H9 (cell line): Measurements from ENCODE around the gene DLL4. TPM values are rescaled to one million over a fixed set of nuclear protein-coding genes. Genes with fewer than 3 reads are reported as not detected.
A peak's percentile ranks its signal among the peaks of the same experiment; 100 is the strongest.
"Not testable (repeated sequence)": the region's sequence is repeated elsewhere in the genome, so short reads cannot be mapped to it uniquely, and the experiment has no call there.

ENCODE experiments used
- DNase-seq: peaks from one replicate; pipeline ENCODE4 v3.0.0-alpha.2; 2017
- H2AFZ ChIP-seq: one replicate; pipeline ENCODE4 v1.6.1; 2013; ENCODE audit warnings: mild to moderate bottlenecking, low read length, control low read depth, moderate library complexity
- H2AK5ac ChIP-seq: 2 replicates; pipeline ENCODE4 v1.6.1; 2013; ENCODE audit warnings: low read length, control low read depth, mixed read lengths; ENCODE audit not compliant: insufficient read length
- H2BK120ac ChIP-seq: one replicate; pipeline ENCODE4 v1.6.1; 2013; ENCODE audit warnings: low read depth, mild to moderate bottlenecking, low read length, control low read depth, inconsistent platforms; ENCODE audit not compliant: poor library complexity, severe bottlenecking
- H2BK12ac ChIP-seq: 2 replicates; pipeline ENCODE4 v1.6.1; 2013; ENCODE audit warnings: low read length, control low read depth, mixed read lengths, low read depth; ENCODE audit not compliant: insufficient read length
- H2BK15ac ChIP-seq: 2 replicates; pipeline ENCODE4 v1.6.1; 2013; ENCODE audit warnings: low read depth, low read length, control low read depth
- H2BK20ac ChIP-seq: one replicate; pipeline ENCODE4 v1.6.1; 2013; ENCODE audit warnings: low read depth, mild to moderate bottlenecking, low read length, control low read depth, inconsistent platforms; ENCODE audit not compliant: poor library complexity, severe bottlenecking
- H2BK5ac ChIP-seq: 2 replicates; pipeline ENCODE4 v1.6.1; 2013; ENCODE audit warnings: low read length, control low read depth, mixed read lengths; ENCODE audit not compliant: insufficient read length
- H3K14ac ChIP-seq: 2 replicates; pipeline ENCODE4 v1.6.1; 2013; ENCODE audit warnings: low read length, control low read depth; ENCODE audit not compliant: insufficient read depth
- H3K18ac ChIP-seq: 2 replicates; pipeline ENCODE4 v1.6.1; 2013; ENCODE audit warnings: low read depth, mild to moderate bottlenecking, mixed read lengths, low read length, control low read depth; ENCODE audit not compliant: insufficient read length
- H3K23ac ChIP-seq: 2 replicates; pipeline ENCODE4 v1.6.1; 2013; ENCODE audit warnings: low read length, control low read depth, mixed read lengths, low read depth; ENCODE audit not compliant: insufficient read length
- H3K23me2 ChIP-seq: 2 replicates; pipeline ENCODE4 v1.6.1; 2013; ENCODE audit warnings: low read depth, mild to moderate bottlenecking, mixed read lengths, low read length, control low read depth; ENCODE audit not compliant: insufficient read length, poor library complexity, severe bottlenecking
- H3K27ac ChIP-seq: 2 replicates; pipeline ENCODE4 v1.5.1; 2013; ENCODE audit warnings: low read length, control low read depth, mixed read lengths, low read depth; ENCODE audit not compliant: insufficient read length
- H3K27me3 ChIP-seq: 2 replicates; pipeline ENCODE4 v1.6.1; 2013; ENCODE audit warnings: low read length, control low read depth, inconsistent platforms; ENCODE audit not compliant: insufficient read depth
- H3K4ac ChIP-seq: 2 replicates; pipeline ENCODE4 v1.6.1; 2013; ENCODE audit warnings: low read depth, mild to moderate bottlenecking, control low read depth, inconsistent platforms, low read length, moderate library complexity
- H3K4me1 ChIP-seq: 2 replicates; pipeline ENCODE4 v1.6.1; 2013; ENCODE audit warnings: low read length, control low read depth, inconsistent platforms; ENCODE audit not compliant: insufficient read depth
- H3K4me2 ChIP-seq: 2 replicates; pipeline ENCODE4 v1.6.1; 2013; ENCODE audit warnings: low read length, control low read depth, mixed read lengths; ENCODE audit not compliant: insufficient read length, insufficient read depth
- H3K56ac ChIP-seq: 2 replicates; pipeline ENCODE4 v1.6.1; 2013; ENCODE audit warnings: low read depth, mild to moderate bottlenecking, mixed read lengths, low read length, control low read depth; ENCODE audit not compliant: insufficient read length
- H3K79me1 ChIP-seq: 2 replicates; pipeline ENCODE4 v1.6.1; 2013; ENCODE audit warnings: low read depth, mild to moderate bottlenecking, moderate library complexity, low read length, control low read depth, inconsistent platforms; ENCODE audit not compliant: insufficient read depth, poor library complexity, severe bottlenecking
- H3K79me2 ChIP-seq: 2 replicates; pipeline ENCODE4 v1.6.1; 2013; ENCODE audit warnings: low read length, control low read depth, inconsistent platforms; ENCODE audit not compliant: insufficient read depth
- H3K9ac ChIP-seq: 2 replicates; pipeline ENCODE4 v1.6.1; 2013; ENCODE audit warnings: low read length, control low read depth, mixed read lengths; ENCODE audit not compliant: insufficient read length; ENCODE audit errors: extremely low read depth
- H3K9me3 ChIP-seq: one replicate; pipeline ENCODE4 v1.6.1; 2013; ENCODE audit warnings: low read depth, low read length, inconsistent platforms; ENCODE audit not compliant: control insufficient read depth
- H3T11ph ChIP-seq: one replicate; pipeline ENCODE4 v1.6.1; 2013; ENCODE audit warnings: mild to moderate bottlenecking, low read length, control low read depth, inconsistent platforms
- H4K20me1 ChIP-seq: one replicate; pipeline ENCODE4 v1.6.1; 2013; ENCODE audit not compliant: control insufficient read depth, insufficient read length, insufficient read depth
- H4K5ac ChIP-seq: 2 replicates; pipeline ENCODE4 v1.6.1; 2013; ENCODE audit warnings: low read depth, mild to moderate bottlenecking, mixed read lengths, low read length, control low read depth; ENCODE audit not compliant: insufficient read length
- H4K8ac ChIP-seq: replicated peaks from 2 replicates; pipeline ENCODE4 v1.6.1; 2013; ENCODE audit warnings: low read length, control low read depth, mixed read lengths, low read depth; ENCODE audit not compliant: insufficient read length
- H4K91ac ChIP-seq: 2 replicates; pipeline ENCODE4 v1.6.1; 2013; ENCODE audit warnings: low read depth, mild to moderate bottlenecking, moderate library complexity, mixed read lengths, low read length, control low read depth; ENCODE audit not compliant: insufficient read length
- H3K27ac Mint-ChIP-seq, 3 experiments: 2 replicates in 2 of 3; 3 replicates in 1 of 3; pipeline ENCODE4 v1.8.0; 2020 to 2021; ENCODE audit warnings: mixed read lengths in 3 of 3, mild to moderate bottlenecking in 1 of 3, moderate library complexity in 1 of 3
- H3K27me3 Mint-ChIP-seq: 2 replicates; pipeline ENCODE4 v1.8.0; 2021; ENCODE audit warnings: low read depth, mild to moderate bottlenecking, moderate library complexity, mixed read lengths
- H3K36me3 Mint-ChIP-seq, 3 experiments: 2 replicates in 2 of 3; 3 replicates in 1 of 3; pipeline ENCODE4 v1.8.0; 2020 to 2021; ENCODE audit warnings: low read depth in 3 of 3, mixed read lengths in 3 of 3; ENCODE audit not compliant: insufficient read depth in 1 of 3
- H3K4me1 Mint-ChIP-seq, 2 experiments: 2 replicates each; pipeline ENCODE4 v1.8.0; 2020; ENCODE audit warnings: mixed read lengths in 2 of 2
- H3K4me3 Mint-ChIP-seq, 2 experiments: 2 replicates in 1 of 2; 3 replicates in 1 of 2; pipeline ENCODE4 v1.8.0; 2020 to 2021; ENCODE audit warnings: mild to moderate bottlenecking in 2 of 2, mixed read lengths in 2 of 2, moderate library complexity in 1 of 2
- H3K9me3 Mint-ChIP-seq, 2 experiments: 2 replicates in 1 of 2; 3 replicates in 1 of 2; pipeline ENCODE4 v1.8.0; 2020; ENCODE audit warnings: mild to moderate bottlenecking in 2 of 2, mixed read lengths in 2 of 2, moderate library complexity in 1 of 2
- WGBS: extraction: QIAGEN DNeasy Blood & Tissue Kit; methylation state at CpG from one replicate; pipeline ENCODE4 v1.1.7; 2013; ENCODE audit warnings: missing lambda C conversion rate, low lambda C conversion rate, mixed read lengths; ENCODE audit not compliant: insufficient read length; ENCODE audit errors: extremely low coverage; 5-methylcytosine and 5-hydroxymethylcytosine counted together
- total RNA-seq: library from RNA; stranded (reverse); gene quantifications from 2 replicates; pipeline ENCODE4 v1.2.1, GENCODE V29; 2021
- TF ChIP-seq, protein P1 (sequence below): fragments of 200-600 bp; sonication (generic); conservative IDR thresholded peaks from 3 replicates; pipeline ENCODE4 v1.8.0; 2021; ENCODE audit warnings: antibody characterized with exemption, mild to moderate bottlenecking

DLL4 gene
- total RNA-seq, 1 experiment from 2014 or later = 0.28 TPM

DNA sequence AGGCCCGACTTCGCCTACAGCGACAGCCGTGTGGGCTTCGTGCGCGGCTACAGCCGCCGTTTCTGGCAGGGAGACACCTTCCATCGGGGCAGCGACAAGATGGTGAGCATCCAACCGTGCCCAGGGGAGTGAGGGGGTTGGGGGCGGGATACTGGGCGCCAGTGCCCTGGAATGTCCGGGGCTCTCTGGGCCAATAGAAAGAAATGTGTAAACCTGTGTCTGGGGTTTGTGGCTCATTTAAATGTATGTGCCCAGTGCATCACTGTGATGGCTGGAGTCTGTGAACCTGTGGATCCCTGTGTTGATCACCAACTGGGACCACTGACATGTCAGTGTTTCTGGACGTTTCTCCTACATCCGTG, 24.6 kb downstream of the DLL4 start:
- no CpG with 5 or more reads among the region's 17 CpGs for WGBS
- H3K9me3 ChIP-seq = no peaks in the 10 kb centered on the region

DNA sequence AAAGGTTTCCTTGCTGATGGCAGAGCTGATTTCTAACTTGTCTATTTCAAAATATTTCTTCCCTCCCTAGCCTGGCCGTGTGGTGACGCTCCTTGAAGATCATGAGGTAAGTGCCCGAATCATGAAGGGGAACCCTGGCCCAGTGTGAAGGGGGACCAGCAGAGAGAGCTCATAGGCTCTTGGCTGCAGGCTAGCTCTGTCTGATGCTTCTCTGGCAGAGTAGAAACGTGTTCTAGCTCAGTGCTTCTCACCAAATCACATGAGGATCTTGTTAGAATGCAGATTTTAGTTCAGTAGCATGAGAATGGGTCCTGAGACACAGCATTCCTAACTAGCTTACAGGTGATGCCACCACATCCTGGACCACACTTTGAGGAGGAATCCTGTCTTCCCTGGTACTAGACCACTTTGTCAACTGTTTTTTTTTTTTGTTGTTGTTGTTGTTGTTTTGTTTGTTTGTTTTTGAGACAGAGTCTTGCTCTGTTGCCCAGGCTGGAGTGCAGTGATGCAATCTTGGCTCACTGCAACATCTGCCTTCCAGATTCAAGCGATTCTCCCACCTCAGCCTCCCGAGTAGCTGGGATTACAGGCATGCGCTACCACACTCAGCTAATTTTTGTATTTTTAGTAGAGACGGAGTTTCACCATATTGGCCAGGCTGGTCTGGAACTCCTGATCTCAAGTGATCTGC, 25.2 kb downstream of the DLL4 start:
- H4K8ac ChIP-seq, H3K4me1 ChIP-seq, H2AK5ac ChIP-seq, H2BK12ac ChIP-seq, H2AFZ ChIP-seq, H2BK120ac ChIP-seq, H3K9me3 ChIP-seq, H3K27me3 Mint-ChIP-seq, H2BK20ac ChIP-seq, H3K14ac ChIP-seq, H4K5ac ChIP-seq, H3T11ph ChIP-seq, H3K27ac ChIP-seq, H4K91ac ChIP-seq, H2BK15ac ChIP-seq, H3K9me3 Mint-ChIP-seq, H3K27me3 ChIP-seq, H3K79me1 ChIP-seq, H3K4ac ChIP-seq, H3K18ac ChIP-seq, H4K20me1 ChIP-seq, H3K23ac ChIP-seq, H3K56ac ChIP-seq, H3K79me2 ChIP-seq, H2BK5ac ChIP-seq: not testable (repeated sequence)
- WGBS = no CpG with 5 or more reads among the region's 8 CpGs
- H3K9ac ChIP-seq = peak overlapping the region; percentile 41
- DNase-seq = peak; percentile 47
- Mint-ChIP-seq H3K4me1 (peaks cover 40 to 56% of the 10 kb centered on the region in 2 experiments), H3K27ac (peak overlapping the region; percentile 96 to 99 (median 97)), H3K36me3 (peaks cover 18 to 35% (median 29%) of the 10 kb centered on the region in 3 experiments), H3K4me3 (peak overlapping the region; percentile 87 to 96)
- H3K23me2 ChIP-seq = peaks cover 18% of the 10 kb centered on the region
- peak overlapping the region; percentile 83 for H3K4me2 ChIP-seq

More for the DNA sequence above, 24.6 kb downstream of the DLL4 start:
- no peak overlapping the region for H2BK12ac ChIP-seq
- no peak overlapping the region for H2AK5ac ChIP-seq
- Mint-ChIP-seq H3K27ac (peak overlapping the region; percentile 96 to 99 (median 97)), H3K36me3 (peaks cover 18 to 35% (median 29%) of the 10 kb centered on the region in 3 experiments), H3K4me3 (peak overlapping the region; percentile 87 to 96), H3K9me3 (no peaks in the 10 kb centered on the region; a peak in 1 of 5 replicates), H3K4me1 (peaks cover 42 to 57% of the 10 kb centered on the region in 2 experiments), H3K27me3 (no peaks in the 10 kb centered on the region; the same call in none of the 2 replicates)
- H3K56ac ChIP-seq = no peak overlapping the region
- H3K79me1 ChIP-seq = no peaks in the 10 kb centered on the region
- no peaks in the 10 kb centered on the region for H4K20me1 ChIP-seq
- peak overlapping the region; percentile 72 for H3K9ac ChIP-seq
- no peak overlapping the region for H4K8ac ChIP-seq
- H4K5ac ChIP-seq = no peak overlapping the region
- H3K27ac ChIP-seq = no peak overlapping the region
- H2BK120ac ChIP-seq = no peak overlapping the region
- H3K4ac ChIP-seq = no peak overlapping the region
- no peak overlapping the region for H2BK5ac ChIP-seq
- H3T11ph ChIP-seq = no peak overlapping the region
- H3K4me2 ChIP-seq = peak overlapping the region; percentile 83
- no peak overlapping the region for H2BK15ac ChIP-seq
- H2BK20ac ChIP-seq = no peak overlapping the region
- H3K4me1 ChIP-seq = peaks cover 5% of the 10 kb centered on the region; the same call in 1 of the 2 replicates
- no peak for DNase-seq
- H3K18ac ChIP-seq = peak overlapping the region; percentile 85
- no peak overlapping the region for H2AFZ ChIP-seq
- no peak overlapping the region for H4K91ac ChIP-seq
- H3K23me2 ChIP-seq = peaks cover 18% of the 10 kb centered on the region
- TF ChIP-seq, protein P1, sequence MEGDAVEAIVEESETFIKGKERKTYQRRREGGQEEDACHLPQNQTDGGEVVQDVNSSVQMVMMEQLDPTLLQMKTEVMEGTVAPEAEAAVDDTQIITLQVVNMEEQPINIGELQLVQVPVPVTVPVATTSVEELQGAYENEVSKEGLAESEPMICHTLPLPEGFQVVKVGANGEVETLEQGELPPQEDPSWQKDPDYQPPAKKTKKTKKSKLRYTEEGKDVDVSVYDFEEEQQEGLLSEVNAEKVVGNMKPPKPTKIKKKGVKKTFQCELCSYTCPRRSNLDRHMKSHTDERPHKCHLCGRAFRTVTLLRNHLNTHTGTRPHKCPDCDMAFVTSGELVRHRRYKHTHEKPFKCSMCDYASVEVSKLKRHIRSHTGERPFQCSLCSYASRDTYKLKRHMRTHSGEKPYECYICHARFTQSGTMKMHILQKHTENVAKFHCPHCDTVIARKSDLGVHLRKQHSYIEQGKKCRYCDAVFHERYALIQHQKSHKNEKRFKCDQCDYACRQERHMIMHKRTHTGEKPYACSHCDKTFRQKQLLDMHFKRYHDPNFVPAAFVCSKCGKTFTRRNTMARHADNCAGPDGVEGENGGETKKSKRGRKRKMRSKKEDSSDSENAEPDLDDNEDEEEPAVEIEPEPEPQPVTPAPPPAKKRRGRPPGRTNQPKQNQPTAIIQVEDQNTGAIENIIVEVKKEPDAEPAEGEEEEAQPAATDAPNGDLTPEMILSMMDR = no peak
- H3K27me3 ChIP-seq = no peaks in the 10 kb centered on the region
- peak overlapping the region; percentile 77 for H3K14ac ChIP-seq
- no peaks in the 10 kb centered on the region; the same call in 1 of the 2 replicates for H3K79me2 ChIP-seq
- no peak overlapping the region for H3K23ac ChIP-seq
